ENCODE data around the gene PMS1.

DNA sequence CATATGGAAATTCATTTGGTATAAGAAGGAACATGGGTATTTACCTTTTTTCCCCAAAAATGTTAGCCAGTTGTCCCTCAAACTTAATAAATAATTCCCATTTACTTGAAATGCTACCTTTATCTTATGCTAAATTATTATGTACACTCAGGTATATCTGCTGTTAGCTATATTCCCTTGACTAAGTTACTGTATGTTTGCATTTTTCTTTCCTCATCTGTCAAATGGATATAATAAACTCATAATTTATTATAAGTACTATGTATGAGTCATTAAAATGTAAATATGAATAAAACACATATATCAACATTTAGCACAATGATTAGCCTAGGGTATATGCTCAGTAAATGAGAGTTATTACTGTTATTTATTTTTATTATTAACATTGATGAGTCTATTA lies 117.4 kb downstream of the PMS1 start:
- TF ChIP-seq, protein P1, sequence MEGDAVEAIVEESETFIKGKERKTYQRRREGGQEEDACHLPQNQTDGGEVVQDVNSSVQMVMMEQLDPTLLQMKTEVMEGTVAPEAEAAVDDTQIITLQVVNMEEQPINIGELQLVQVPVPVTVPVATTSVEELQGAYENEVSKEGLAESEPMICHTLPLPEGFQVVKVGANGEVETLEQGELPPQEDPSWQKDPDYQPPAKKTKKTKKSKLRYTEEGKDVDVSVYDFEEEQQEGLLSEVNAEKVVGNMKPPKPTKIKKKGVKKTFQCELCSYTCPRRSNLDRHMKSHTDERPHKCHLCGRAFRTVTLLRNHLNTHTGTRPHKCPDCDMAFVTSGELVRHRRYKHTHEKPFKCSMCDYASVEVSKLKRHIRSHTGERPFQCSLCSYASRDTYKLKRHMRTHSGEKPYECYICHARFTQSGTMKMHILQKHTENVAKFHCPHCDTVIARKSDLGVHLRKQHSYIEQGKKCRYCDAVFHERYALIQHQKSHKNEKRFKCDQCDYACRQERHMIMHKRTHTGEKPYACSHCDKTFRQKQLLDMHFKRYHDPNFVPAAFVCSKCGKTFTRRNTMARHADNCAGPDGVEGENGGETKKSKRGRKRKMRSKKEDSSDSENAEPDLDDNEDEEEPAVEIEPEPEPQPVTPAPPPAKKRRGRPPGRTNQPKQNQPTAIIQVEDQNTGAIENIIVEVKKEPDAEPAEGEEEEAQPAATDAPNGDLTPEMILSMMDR (IDR thresholded peaks at IDR 0.05; ENCODE audit: extremely low read depth in 1 of 2, insufficient read depth in 1 of 2, low read depth in 1 of 2, low read length in 2 of 2), result no peak
- TF ChIP-seq POLR2A (IDR thresholded peaks at IDR 0.05; ENCODE audit: low read depth, low read length), result no peak
- TF ChIP-seq POLR2AphosphoS5 (IDR thresholded peaks at IDR 0.05; ENCODE audit: insufficient read depth, low read depth, low read length), result no peak
- no peak for TF ChIP-seq MYC (IDR thresholded peaks at IDR 0.05; ENCODE audit: low read depth, low read length)
- TF ChIP-seq, protein P2, sequence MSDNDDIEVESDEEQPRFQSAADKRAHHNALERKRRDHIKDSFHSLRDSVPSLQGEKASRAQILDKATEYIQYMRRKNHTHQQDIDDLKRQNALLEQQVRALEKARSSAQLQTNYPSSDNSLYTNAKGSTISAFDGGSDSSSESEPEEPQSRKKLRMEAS (IDR thresholded peaks at IDR 0.05; ENCODE audit: insufficient read depth, insufficient read length), result no peak
- no peak for TF ChIP-seq GATA2 (IDR thresholded peaks at IDR 0.05; ENCODE audit: insufficient read depth, insufficient read length, low read depth, low read length)

Measured in endothelial cell of umbilical vein (primary cell).